GM18519 (cell line): ENCODE data around the gene C7orf57.

Experiments used
- ATAC-seq: cut with Tn5 transposase; IDR thresholded peaks from one replicate; pipeline ENCODE4 v1.9.1; 2021; ENCODE audit warnings: mild to moderate bottlenecking, moderate library complexity; ENCODE audit not compliant: unreplicated experiment, low FRiP score

The C7orf57 gene

DNA sequence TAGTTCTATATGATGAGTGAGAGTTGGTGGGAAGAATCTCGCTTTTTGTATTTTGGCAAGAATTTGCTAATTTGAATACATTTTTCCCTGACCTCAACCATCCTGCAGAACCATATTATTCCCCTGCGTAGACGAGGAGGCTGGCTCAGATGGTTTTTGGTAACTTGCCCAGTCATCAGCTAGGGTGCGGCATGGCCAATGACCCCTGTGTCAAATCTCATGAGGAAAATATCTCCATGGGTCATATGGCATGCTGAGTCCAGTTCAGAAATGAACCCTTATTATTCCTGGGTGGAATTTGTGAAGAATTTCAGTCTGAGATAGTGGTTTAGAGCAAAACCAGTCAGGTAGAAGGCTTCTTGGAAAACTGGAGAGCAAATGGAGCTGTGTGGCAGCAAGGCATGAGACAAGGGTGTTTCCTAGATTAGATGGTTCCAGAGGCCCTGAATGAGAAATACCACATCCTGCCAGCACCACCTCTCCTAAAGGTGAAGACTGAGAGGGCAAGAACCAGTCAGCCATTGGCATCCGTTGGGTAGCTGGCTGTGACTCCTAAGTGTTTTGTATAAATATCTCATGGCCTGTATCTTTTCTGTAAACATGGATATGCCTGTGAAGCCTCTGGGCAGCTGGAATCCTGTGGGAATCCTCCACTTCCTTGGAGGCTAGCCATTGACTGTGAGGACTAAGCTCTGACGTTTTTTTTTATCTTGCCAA is 47.9 kb downstream of the C7orf57 start:
- no peak for ATAC-seq

GRCh38 chr7:48084727-48085432 is 49.5 kb downstream of the C7orf57 start:
- peak; percentile 78 for ATAC-seq

DNA sequence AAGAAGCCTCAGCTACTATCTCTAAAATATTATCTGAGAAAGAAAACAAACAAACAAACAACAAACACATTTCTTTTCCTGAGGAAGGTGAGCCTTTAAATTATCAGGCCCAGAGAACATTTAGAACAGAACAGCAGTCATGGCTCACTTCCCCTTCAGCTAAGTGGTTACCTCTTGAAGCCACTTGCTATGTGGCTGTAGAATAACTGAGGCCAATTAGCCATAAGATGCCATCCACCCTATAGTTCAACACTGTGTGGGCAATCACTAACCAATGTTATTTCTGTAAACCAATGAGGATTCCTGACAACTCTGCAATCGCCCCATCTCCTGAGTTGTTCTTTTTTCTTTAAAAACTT is 50.1 kb downstream of the C7orf57 start:
- no peak for ATAC-seq

- no peak for ATAC-seq
Observed at GRCh38 chr7:48085942-48086341, 50.6 kb downstream of the C7orf57 start.

GRCh38 chr7:48087349-48087748 is 52.0 kb downstream of the C7orf57 start:
- peak; percentile 21 for ATAC-seq

DNA sequence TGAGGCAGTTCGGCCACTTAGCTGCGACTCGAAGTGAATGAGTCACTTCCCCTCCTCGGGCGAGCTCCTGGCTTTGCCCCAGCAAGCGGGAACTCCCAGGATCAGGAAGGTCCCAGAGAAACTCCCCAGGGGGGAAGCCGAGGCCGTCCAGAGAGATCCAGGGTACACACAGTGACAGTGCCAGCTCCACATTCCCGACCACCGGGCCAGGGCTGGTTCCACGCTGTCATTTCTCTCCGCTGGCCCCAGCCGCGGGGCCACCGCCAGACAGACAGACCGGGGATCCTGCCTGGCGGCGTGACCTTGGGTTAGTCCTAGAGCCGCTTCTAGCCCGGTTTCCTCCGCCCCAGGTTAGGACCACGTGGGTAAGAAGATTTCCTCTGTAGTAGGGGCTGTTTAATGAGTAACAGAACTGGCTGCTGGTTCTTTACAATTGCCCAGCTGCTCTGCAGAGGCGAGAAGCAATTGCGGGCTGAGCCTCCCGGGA is 53.3 kb downstream of the C7orf57 start:
- ATAC-seq: peak; percentile 42

DNA sequence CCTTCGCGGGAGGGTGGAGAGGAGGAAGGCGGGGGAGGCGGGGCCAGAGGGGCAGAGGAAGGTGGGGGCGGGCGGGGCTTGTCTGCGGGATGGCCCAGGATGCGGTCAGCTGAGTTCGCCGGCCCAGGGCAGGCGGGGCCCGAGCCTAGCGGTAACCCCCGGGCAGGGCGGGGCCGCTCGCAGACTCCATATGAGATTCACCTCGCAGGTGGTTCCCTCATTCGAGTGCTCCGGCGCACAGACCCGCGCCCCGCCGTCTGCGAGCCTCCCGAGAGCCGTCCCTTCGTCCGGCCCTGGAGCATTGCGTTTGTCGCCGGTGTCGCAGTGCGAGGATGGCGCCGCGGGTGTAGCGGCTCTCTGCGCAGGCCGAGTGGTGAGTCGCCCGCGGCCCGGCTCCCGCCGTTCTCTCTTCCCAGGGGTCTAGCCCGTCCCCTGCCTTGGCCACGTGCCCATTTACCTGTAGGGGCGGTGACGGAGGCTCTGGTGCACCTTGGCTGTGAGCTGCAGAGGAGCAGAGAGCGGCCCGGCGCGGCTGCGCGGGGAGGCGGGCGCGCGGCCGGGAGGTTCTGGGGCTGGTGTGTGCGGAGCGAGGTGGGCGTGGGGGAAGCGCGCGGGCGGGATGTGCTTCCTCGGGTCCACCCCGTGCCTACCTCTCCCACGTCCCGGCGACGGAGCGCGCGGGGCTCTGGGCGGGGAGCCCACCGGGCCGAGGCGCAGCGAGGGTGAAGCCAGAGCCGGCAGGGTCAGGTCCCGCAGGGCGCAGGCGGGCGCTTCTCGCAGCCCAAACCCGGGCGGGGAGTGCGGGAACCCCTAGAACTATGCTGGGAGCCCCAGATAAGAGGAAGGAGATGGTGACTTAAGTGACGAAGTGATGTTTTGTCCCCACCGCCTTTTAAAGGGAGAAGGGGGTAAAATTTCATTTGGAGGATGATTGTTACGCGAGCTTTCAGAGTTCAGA is 54.0 kb downstream of the C7orf57 start, which contains the start of gene UPP1:
TSS of gene UPP1 (plus strand) at position 220 of the 958 bp plus-strand sequence. CDS start 5,519 bp downstream, outside the sequence.
- ATAC-seq: peak; percentile 32

GRCh38 chr7:48090095-48090805 is 54.9 kb downstream of the C7orf57 start:
- ATAC-seq: no peak

DNA sequence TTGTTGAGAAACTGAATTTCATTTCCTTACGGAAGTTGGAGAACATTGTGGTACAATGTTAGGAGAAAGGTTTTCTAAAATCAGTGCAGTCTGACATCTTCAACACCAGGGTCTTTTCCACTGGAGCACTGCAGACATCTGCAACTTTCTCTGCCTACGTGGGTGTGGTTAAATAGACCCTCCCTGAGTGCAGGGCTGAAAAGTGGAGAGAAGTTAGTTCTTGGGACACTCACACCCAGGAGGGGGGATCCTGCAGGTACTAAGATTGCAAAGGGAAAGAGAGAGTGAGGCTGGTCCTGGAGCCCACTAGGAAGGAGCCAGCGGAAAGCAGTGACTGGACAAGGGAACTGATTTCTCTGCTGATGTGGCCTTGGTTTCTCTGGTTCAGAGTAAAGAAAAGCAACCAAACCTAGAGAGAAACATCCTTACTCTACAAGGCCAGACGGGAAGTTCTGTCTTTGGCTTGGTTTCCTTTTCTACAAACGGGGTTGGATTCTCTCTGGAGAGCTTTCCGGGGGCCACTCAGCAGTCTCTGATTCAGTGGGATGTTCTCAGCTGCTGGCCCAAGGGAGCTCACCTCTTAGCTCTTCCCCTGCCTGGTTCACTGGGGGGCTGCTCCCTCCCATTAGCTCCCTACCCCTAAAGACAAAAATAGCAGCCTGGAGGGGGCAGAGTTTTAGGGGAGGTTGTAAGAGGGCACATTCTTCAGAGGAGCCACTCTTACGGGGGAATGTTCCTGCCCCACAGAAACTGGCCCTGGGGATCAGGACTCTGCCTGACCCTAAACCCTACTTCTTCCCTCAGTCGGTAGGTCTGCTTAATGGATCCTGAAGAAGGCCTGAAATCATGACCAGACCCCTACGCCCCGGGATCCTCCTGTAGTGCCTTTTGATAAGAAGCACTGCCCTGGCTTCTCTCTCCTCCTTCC is 56.4 kb downstream of the C7orf57 start:
- no peak for ATAC-seq

DNA sequence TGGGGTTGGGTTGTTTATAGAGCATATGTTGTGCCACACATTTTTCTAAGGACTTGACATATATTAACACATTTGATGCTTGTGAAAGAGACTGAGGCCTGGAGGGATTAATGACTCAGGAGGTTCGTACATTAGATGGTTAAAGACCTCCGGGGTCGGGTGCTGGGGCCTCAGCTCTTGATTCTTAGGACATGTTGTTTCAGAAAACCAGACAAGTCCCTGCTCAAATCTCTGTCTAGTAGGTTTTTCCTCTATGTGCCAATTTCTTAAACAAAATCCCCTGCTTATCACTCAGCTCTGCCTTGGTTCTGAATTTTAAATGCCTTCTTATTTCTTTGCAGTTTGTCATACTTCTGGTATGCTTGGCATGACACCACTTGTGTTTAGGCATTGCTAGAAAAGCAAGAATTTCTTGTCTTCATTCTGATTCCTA is 59.5 kb downstream of the C7orf57 start:
- ATAC-seq: no peak

GRCh38 chr7:48096273-48096672 is 60.9 kb downstream of the C7orf57 start:
- no peak for ATAC-seq

DNA sequence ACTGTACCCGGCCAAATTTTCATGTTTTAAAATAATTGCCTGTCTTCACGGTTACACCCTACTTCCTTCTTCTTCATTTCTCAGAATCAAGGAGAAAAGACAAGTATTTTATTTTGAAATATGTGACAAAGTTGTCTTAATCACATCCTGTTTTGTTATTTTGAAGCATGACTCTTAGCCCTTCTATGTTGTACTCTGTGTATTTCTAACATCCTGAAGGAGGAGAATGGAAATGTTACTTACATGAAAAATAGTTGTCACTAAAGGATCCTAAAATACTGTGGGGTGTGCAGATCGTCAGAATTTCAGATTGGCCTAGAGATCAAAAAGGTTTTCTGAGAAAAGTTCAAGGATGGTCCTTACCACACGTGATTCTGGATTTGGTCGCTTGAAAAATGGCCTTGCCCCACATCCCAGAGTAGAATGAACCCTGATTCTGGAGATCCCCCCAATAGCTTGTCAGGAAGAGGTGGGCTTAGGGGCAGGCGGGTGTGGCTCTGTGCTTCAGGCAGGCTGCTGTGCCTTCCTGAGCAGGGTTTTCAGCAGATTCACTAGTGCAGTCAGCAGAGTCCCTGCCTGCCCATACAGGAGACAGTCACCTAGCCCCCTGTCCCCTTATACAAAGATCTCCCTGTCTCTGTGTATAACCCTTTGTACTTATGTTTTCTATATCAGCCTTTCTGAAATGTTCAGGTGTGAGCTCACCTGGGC is 62.3 kb downstream of the C7orf57 start:
- ATAC-seq: no peak

- ATAC-seq: no peak
Observed at GRCh38 chr7:48098846-48099245, 63.5 kb downstream of the C7orf57 start.

- ATAC-seq: no peak
Observed at GRCh38 chr7:48099781-48100180, 64.4 kb downstream of the C7orf57 start.

- ATAC-seq: no peak
Observed at GRCh38 chr7:48101352-48101751, 66.0 kb downstream of the C7orf57 start.

GRCh38 chr7:48101968-48102367 is 66.6 kb downstream of the C7orf57 start:
- no peak for ATAC-seq

- no peak for ATAC-seq
Observed at GRCh38 chr7:48102530-48102929, 67.2 kb downstream of the C7orf57 start.

- no peak for ATAC-seq
Observed at GRCh38 chr7:48105045-48105444, 69.7 kb downstream of the C7orf57 start.
